Aorta (tissue), 5 donors: ENCODE data around the gene RHO. TPM values are rescaled to one million over a fixed set of nuclear protein-coding genes. Genes with fewer than 3 reads are reported as not detected.

Experiments
- ATAC-seq: fragments of 200-7000 bp; cut with Tn5 transposase; one replicate; pipeline ENCODE4 v1.9.1; 2022; ENCODE audit warnings: moderate library complexity; ENCODE audit not compliant: low FRiP score
- DNase-seq, 2 donors: peaks; one replicate each; pipeline ENCODE4 v3.0.0-alpha.2; 2020
- H3K27ac ChIP-seq, 2 donors: one replicate each; pipeline ENCODE4 v1.5.1; 2013; ENCODE audit warnings: low read length in 2 of 2, mild to moderate bottlenecking in 2 of 2, moderate library complexity in 2 of 2, control low read depth in 1 of 2, inconsistent platforms in 1 of 2, low read depth in 1 of 2
- H3K27me3 ChIP-seq, 2 donors: one replicate each; pipeline ENCODE4 v1.6.1; 2013; ENCODE audit warnings: control low read depth in 1 of 2, low read length in 1 of 2, mild to moderate bottlenecking in 1 of 2, moderate library complexity in 1 of 2; ENCODE audit not compliant: insufficient read depth in 2 of 2, control insufficient read depth in 1 of 2
- H3K36me3 ChIP-seq, 2 donors: one replicate each; pipeline ENCODE4 v1.6.1; 2013; ENCODE audit warnings: control low read depth in 1 of 2, low read length in 1 of 2, mild to moderate bottlenecking in 1 of 2; ENCODE audit not compliant: insufficient read depth in 2 of 2, control insufficient read depth in 1 of 2
- H3K4me1 ChIP-seq, 2 donors: one replicate each; pipeline ENCODE4 v1.6.1; 2013; ENCODE audit warnings: low read length in 2 of 2, control low read depth in 1 of 2, mild to moderate bottlenecking in 1 of 2, moderate library complexity in 1 of 2; ENCODE audit not compliant: insufficient read depth in 2 of 2, control insufficient read depth in 1 of 2
- H3K4me3 ChIP-seq, 2 donors: one replicate each; pipeline ENCODE4 v1.5.1; 2013; ENCODE audit warnings: low read length in 2 of 2, control low read depth in 1 of 2, mild to moderate bottlenecking in 1 of 2
- H3K9me3 ChIP-seq: one replicate; pipeline ENCODE4 v1.6.1; 2013; ENCODE audit warnings: mild to moderate bottlenecking, low read length; ENCODE audit not compliant: control insufficient read depth
- WGBS, 2 donors: extraction: QIAGEN DNeasy Blood & Tissue Kit; methylation state at CpG; one replicate each; pipeline ENCODE4 v1.1.7; 2013; 5-methylcytosine and 5-hydroxymethylcytosine counted together
- intact Hi-C, 2 donors: fragments of 100-400 bp; cut with DNase I; formaldehyde crosslinking; loops; one replicate each; pipeline versions ENCODE4 v1.14.2 to v1.15.0; 2022
- polyA plus RNA-seq, 2 donors: library from polyadenylated mRNA; stranded (reverse); fragments of 200-250 nt; gene quantifications; one replicate each; pipeline ENCODE4 v1.2.3, GENCODE V29; 2013
- total RNA-seq, 2 donors: library from RNA; stranded (reverse); fragmentation: NEBNext Ultra II Directional; extraction: Animal tissue kit (Norgen Biotek cat#: 25700); gene quantifications; one replicate each; pipeline ENCODE4 v1.2.1, GENCODE V29; 2021
- donor health status: healthy with polysubstance abuse.
- donor health status: Bipolar disorder and iron deficiency.
- donor health status: DM: no; HTN: no; CAD: no.
- donor health status: DM: no; HTN: no; CAD: no.
- donor health status: DM: yes; HTN: yes; CAD: no.

Gene RHO
- total and polyA plus RNA-seq, 4 donors, result 0.15 TPM; not detected in 3

GRCh38 chr3:129556358-129556695 lies 27.9 kb downstream of the RHO start:
- no peak for ATAC-seq
- H3K27me3 ChIP-seq, result no peaks in the 10 kb centered on the region
- H3K9me3 ChIP-seq, result no peaks in the 10 kb centered on the region
- intact Hi-C loops, result loop anchor here in 1 of 2 donors (5.0 kb wide), 1 partner anchor 54 kb away; no protein-coding TSS in a partner anchor
- no peaks in the 10 kb centered on the region for H3K36me3 ChIP-seq
- H3K4me3 ChIP-seq, result no peak overlapping the region
- 89% methylated on average over 15 of the region's 15 CpGs for WGBS, 2 donors
- no peak overlapping the region for H3K27ac ChIP-seq
- no peaks in the 10 kb centered on the region for H3K4me1 ChIP-seq
- no peak for DNase-seq

GRCh38 chr3:129556890-129557547 lies 28.6 kb downstream of the RHO start:
- 64 to 69% methylated on average over 31 of the region's 31 CpGs for WGBS, 2 donors
- ATAC-seq (no peak), DNase-seq (no peak)
- Histone ChIP-seq H3K27me3 (no peaks in the 10 kb centered on the region), H3K27ac (peak overlapping the region in 1 of 2 donors; percentile 37), H3K9me3 (no peaks in the 10 kb centered on the region), H3K4me3 (no peak overlapping the region), H3K36me3 (no peaks in the 10 kb centered on the region), H3K4me1 (no peaks in the 10 kb centered on the region)
- intact Hi-C loops, result loop anchor here in 1 of 2 donors (5.0 kb wide), 1 partner anchor 55 kb away; no protein-coding TSS in a partner anchor

- no peaks in the 10 kb centered on the region for H3K4me1 ChIP-seq
- no peaks in the 10 kb centered on the region for H3K27me3 ChIP-seq
- DNase-seq (peak; percentile 83 to 86), ATAC-seq (peak; percentile 52)
- H3K9me3 ChIP-seq, result no peaks in the 10 kb centered on the region
- H3K36me3 ChIP-seq, result no peaks in the 10 kb centered on the region
- WGBS, 2 donors, result 13 to 17% methylated on average over 11 of the region's 11 CpGs
- intact Hi-C loops, result loop anchor here in 1 of 2 donors (5.0 kb wide), 1 partner anchor 55 kb away; no protein-coding TSS in a partner anchor
- no peak overlapping the region for H3K4me3 ChIP-seq
- H3K27ac ChIP-seq, result peak overlapping the region in 1 of 2 donors; percentile 77
Measured at GRCh38 chr3:129557548-129557894, 29.1 kb downstream of the RHO start.

DNA sequence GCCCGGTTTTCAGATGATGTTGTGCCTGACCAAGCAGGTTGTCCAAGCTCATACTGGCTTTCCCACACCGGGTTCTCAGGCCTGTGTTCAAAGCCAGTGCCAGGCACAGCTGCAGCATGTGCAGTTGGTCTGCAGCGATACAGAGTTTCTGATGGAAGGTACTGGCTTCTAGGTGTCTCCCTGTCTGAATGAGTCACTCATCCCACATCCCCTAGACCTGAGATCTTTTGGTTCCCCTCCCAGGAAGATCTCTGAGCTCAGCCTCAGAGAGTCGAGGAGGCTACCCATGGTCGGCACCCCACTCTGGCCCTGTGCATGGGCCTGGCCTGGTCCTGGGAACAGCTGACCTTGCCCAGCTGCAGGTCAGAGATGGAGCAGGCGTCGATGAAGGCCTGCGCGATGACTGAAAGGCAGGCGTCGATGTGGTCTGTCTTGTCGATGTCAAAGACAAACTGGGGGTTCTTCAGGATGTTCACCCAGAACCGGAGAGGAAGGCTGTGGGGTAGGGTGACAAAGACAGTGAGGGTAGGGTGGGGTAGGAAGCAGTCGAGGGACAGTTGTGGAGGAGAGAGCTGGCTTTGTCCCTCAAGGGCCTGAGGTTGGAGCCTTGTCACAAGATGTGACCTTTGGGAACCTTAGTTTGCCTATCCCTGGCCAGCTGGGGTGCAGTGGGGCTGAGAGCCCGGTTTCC lies 29.8 kb downstream of the RHO start:
- no peaks in the 10 kb centered on the region for H3K9me3 ChIP-seq
- H3K27me3 ChIP-seq, result no peaks in the 10 kb centered on the region
- no peak for ATAC-seq
- H3K4me1 ChIP-seq, result no peaks in the 10 kb centered on the region
- peak overlapping the region in 1 of 2 donors; percentile 77 for H3K27ac ChIP-seq
- intact Hi-C loops, result loop anchor here in 1 of 2 donors (5.0 kb wide), 1 partner anchor 56 kb away; no protein-coding TSS in a partner anchor
- DNase-seq, result no peak
- H3K4me3 ChIP-seq, result no peak overlapping the region
- WGBS, 2 donors, result 74 to 75% methylated on average over 15 of the region's 15 CpGs
- no peaks in the 10 kb centered on the region for H3K36me3 ChIP-seq

GRCh38 chr3:129558772-129559564 lies 30.5 kb downstream of the RHO start:
- intact Hi-C loops, result loop anchor here in 1 of 2 donors (5.0 kb wide), 1 partner anchor 57 kb away; no protein-coding TSS in a partner anchor
- DNase-seq (no peak), ATAC-seq (no peak)
- H3K4me3 ChIP-seq, result no peak overlapping the region
- WGBS, 2 donors, result 72 to 73% methylated on average over 11 of the region's 11 CpGs
- H3K9me3 ChIP-seq, result no peaks in the 10 kb centered on the region
- peak overlapping the region in 1 of 2 donors; percentile 14 for H3K27ac ChIP-seq
- no peaks in the 10 kb centered on the region for H3K27me3 ChIP-seq
- H3K4me1 ChIP-seq, result no peaks in the 10 kb centered on the region
- H3K36me3 ChIP-seq, result no peaks in the 10 kb centered on the region

DNA sequence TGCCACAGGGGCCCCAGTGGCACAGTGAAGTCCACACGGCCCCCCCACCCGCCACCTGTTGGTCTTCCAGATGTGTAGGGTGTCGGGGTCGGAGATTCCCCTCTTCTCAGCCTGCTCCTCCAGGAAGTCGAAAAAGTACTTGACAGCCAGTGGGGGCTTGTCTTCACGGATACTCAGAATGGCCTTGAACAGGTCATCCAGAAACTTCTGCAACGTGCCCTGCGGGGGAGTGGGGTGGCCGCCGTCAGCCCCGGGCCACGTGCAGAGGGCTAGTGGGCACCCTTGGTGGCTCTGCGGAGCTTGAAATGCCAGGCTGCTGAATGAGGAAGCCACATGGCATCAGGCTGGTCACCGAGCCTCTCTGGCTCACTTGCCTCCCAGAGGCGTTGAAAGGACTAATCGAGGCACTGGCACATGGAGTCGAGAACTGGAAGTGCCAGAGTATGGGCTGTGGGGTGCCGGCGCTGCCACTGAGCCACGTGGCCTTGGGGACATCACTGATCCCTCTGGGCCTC lies 31.2 kb downstream of the RHO start:
- intact Hi-C loops, result loop anchor here (2.0 to 5.0 kb wide), 4 partner anchors 37 to 67 kb away; no protein-coding TSS in a partner anchor
- no peak overlapping the region for H3K27ac ChIP-seq

DNA sequence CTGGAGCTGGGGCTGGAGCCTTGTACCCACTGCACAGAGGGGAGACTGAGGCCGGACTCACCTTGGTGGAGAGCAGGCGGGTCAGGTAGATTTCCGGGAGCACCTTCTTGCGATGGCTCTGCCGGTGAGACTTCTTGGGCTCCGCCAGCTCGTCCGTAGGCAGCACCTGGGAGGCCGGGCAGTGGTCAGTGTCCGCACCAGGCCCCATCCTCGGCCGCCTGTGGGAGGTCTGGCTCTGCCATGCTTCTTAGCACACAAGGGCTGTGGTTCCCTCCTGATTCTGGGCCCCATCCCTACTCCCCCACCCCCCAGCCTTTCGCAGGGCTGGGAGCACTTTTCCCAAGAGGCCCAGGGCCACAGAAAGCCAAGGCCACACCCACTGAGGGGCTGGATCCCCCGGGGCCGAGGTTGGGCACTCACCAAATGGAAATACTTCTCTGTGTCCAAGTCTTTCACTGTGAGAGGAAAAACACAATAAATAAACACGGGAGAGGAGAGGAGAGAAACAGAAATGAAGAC lies 31.9 kb downstream of the RHO start:
- ATAC-seq, result peak; percentile 53
- H3K36me3 ChIP-seq, result no peaks in the 10 kb centered on the region
- 35% methylated on average over 16 of the region's 16 CpGs for WGBS, 2 donors

More for the DNA sequence above, 31.2 kb downstream of the RHO start:
- H3K4me3 ChIP-seq, result no peak overlapping the region
- no peaks in the 10 kb centered on the region for H3K9me3 ChIP-seq
- H3K27me3 ChIP-seq, result no peaks in the 10 kb centered on the region
- no peaks in the 10 kb centered on the region for H3K4me1 ChIP-seq
- H3K36me3 ChIP-seq, result no peaks in the 10 kb centered on the region
- DNase-seq (no peak), ATAC-seq (no peak)
- 68 to 69% methylated on average over 20 of the region's 20 CpGs for WGBS, 2 donors

More for the DNA sequence above, 31.9 kb downstream of the RHO start:
- intact Hi-C loops, result loop anchor here (2.0 to 5.0 kb wide), 3 partner anchors 36 to 68 kb away; no protein-coding TSS in a partner anchor
- peak; percentile 80 to 90 for DNase-seq
- H3K9me3 ChIP-seq, result no peaks in the 10 kb centered on the region
- no peak overlapping the region for H3K4me3 ChIP-seq
- H3K4me1 ChIP-seq, result no peaks in the 10 kb centered on the region
- H3K27ac ChIP-seq, result peak overlapping the region in 1 of 2 donors; percentile 22
- no peaks in the 10 kb centered on the region for H3K27me3 ChIP-seq
